GM18505 (cell line): Measurements from ENCODE around the gene MGLL.
A peak's percentile ranks its signal among the peaks of the same experiment; 100 is the strongest.

Experiments used
- ATAC-seq: cut with Tn5 transposase; IDR thresholded peaks from one replicate; pipeline ENCODE4 v1.9.1; 2021; ENCODE audit not compliant: unreplicated experiment
- POLR2A ChIP-seq: IDR thresholded peaks from 4 replicates; pipeline ENCODE4 v1.6.1; 2011; ENCODE audit warnings: borderline replicate concordance; ENCODE audit not compliant: insufficient read depth, insufficient read length; ENCODE audit errors: extremely low read depth

Gene MGLL

GRCh38 chr3:127796831-127797150 is 25.5 kb downstream of the MGLL start:
- ATAC-seq = no peak
- no peak for TF ChIP-seq POLR2A

GRCh38 chr3:127796045-127796830 is 26.1 kb downstream of the MGLL start:
- TF ChIP-seq POLR2A = no peak
- ATAC-seq = no peak

- no peak for ATAC-seq
- no peak for TF ChIP-seq POLR2A
Observed at GRCh38 chr3:127794972-127795371, 27.3 kb downstream of the MGLL start.

- no peak for TF ChIP-seq POLR2A
- no peak for ATAC-seq
Observed at GRCh38 chr3:127794402-127794801, 27.9 kb downstream of the MGLL start.

GRCh38 chr3:127792541-127793292 is 29.6 kb downstream of the MGLL start:
- no peak for ATAC-seq

GRCh38 chr3:127791221-127791913 is 30.9 kb downstream of the MGLL start:
- TF ChIP-seq POLR2A = no peak
- ATAC-seq = peak; percentile 84

More at GRCh38 chr3:127792541-127793292, 29.6 kb downstream of the MGLL start:
- TF ChIP-seq POLR2A = no peak

- no peak for TF ChIP-seq POLR2A
- ATAC-seq = peak; percentile 22
Observed at GRCh38 chr3:127790882-127791183, 31.5 kb downstream of the MGLL start.

- TF ChIP-seq POLR2A = no peak
- no peak for ATAC-seq
Observed at GRCh38 chr3:127789990-127790881, 32.1 kb downstream of the MGLL start.

GRCh38 chr3:127789051-127789450 is 33.3 kb downstream of the MGLL start:
- ATAC-seq = no peak
- no peak for TF ChIP-seq POLR2A

GRCh38 chr3:127788451-127788909 is 33.8 kb downstream of the MGLL start:
- no peak for TF ChIP-seq POLR2A

GRCh38 chr3:127787571-127788365 is 34.5 kb downstream of the MGLL start:
- no peak for ATAC-seq
- TF ChIP-seq POLR2A = no peak

More at GRCh38 chr3:127788451-127788909, 33.8 kb downstream of the MGLL start:
- no peak for ATAC-seq

- no peak for ATAC-seq
- no peak for TF ChIP-seq POLR2A
Observed at GRCh38 chr3:127787071-127787490, 35.2 kb downstream of the MGLL start.
